ENCODE measurements around the gene PPP4R2. TPM values are rescaled to one million over a fixed set of nuclear protein-coding genes. Genes with fewer than 3 reads are reported as not detected.

PPP4R2 gene
- total and polyA plus RNA-seq, 2 of the 4 experiments (the other 2 are of a cell fraction): 13.5 to 31.4 TPM

DNA sequence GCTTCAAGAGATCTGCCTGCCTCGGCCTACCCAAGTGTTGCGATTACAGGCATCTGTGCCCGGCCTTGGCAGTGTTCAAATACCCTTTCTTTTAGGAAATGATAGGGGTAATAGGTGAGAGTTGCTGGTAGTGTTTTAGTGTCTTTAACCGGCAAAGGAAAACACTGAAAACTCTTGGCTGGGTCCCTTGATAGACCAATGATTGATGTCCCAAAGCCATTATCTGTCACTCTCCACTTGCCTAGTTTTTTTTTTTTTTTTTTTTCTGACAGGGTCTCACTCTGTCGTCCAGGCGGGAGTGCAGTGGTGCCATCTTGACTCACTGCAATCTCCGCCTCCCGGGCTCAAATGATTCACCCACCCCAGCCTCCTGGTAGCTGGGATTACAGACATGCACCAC is 84.5 kb downstream of the PPP4R2 start:
- Histone ChIP-seq H3K4me2 (ENCODE audit: low read depth, low read length) (no peak overlapping the region), H3K27ac (ENCODE audit: insufficient read depth, low read length) (no peak overlapping the region), H3K79me1 (ENCODE audit: low read depth in 1 of 2, low read length in 2 of 2) (no peaks in the 10 kb centered on the region), H3K14ac (replicated peaks; ENCODE audit: low read depth, low read length) (no peak overlapping the region), H3K4ac (ENCODE audit: low read depth, low read length) (no peak overlapping the region), H3K9ac (ENCODE audit: low read depth, low read length) (no peak overlapping the region), H3K9me3 (ENCODE audit: control insufficient read depth, insufficient read depth, low read length) (no peaks in the 10 kb centered on the region), H2AFZ (replicated peaks; ENCODE audit: low read length, poor library complexity) (no peak overlapping the region), H3K27me3 (ENCODE audit: control insufficient read depth, insufficient read depth, low read length) (no peaks in the 10 kb centered on the region), H3K56ac (ENCODE audit: extremely low read depth, insufficient read depth, low read length) (no peak overlapping the region), H4K91ac (ENCODE audit: insufficient read depth, low read depth, low read length) (no peak overlapping the region), H4K20me1 (ENCODE audit: insufficient read depth, low read length) (no peaks in the 10 kb centered on the region), H3K4me3 (ENCODE audit: insufficient read depth, low read depth, low read length) (no peak overlapping the region), H4K8ac (ENCODE audit: low read depth in 2 of 2, low read length in 2 of 2) (no peak overlapping the region), H4K5ac (ENCODE audit: low read depth, low read length) (no peak overlapping the region), H2AK5ac (ENCODE audit: low read depth, low read length) (no peak overlapping the region), H3K18ac (ENCODE audit: low read depth, low read length) (no peak overlapping the region), H2BK15ac (ENCODE audit: low read depth, low read length) (no peak overlapping the region), H2BK5ac (ENCODE audit: low read depth, low read length, poor library complexity, severe bottlenecking) (no peak overlapping the region), H2BK120ac (ENCODE audit: low read depth, low read length) (no peak overlapping the region), H3K23ac (ENCODE audit: low read depth, low read length) (no peak overlapping the region), H2AK9ac (replicated peaks; ENCODE audit: low read depth, low read length, poor library complexity) (no peak overlapping the region), H3K4me1 (ENCODE audit: control insufficient read depth, insufficient read depth, low read length) (no peaks in the 10 kb centered on the region; the same call in 1 of the 2 replicates), H3K9me1 (ENCODE audit: insufficient read depth, low read length) (no peaks in the 10 kb centered on the region), H3K36me3 (ENCODE audit: control insufficient read depth, insufficient read depth, low read length) (no peaks in the 10 kb centered on the region), H2BK20ac (ENCODE audit: low read depth, low read length) (no peak overlapping the region)
- no peak for DNase-seq
- no peak for ATAC-seq (ENCODE audit: low read depth)
- intact Hi-C loops (cut with micrococcal nuclease): loop anchor here (5.0 kb wide), 1 partner anchor 424 kb away; no protein-coding TSS in a partner anchor
- ChIA-PET POLR2A (ENCODE audit: unreplicated experiment) (interaction anchor here (0.6 kb wide), 2 partner anchors 206 to 271 kb away, joined by 3 to 4 read pairs; no protein-coding TSS in a partner anchor), CTCF (no interaction called here)
- dilution Hi-C loops (cut with HindIII; ENCODE audit: low sequenced_read_pairs, unreplicated experiment): no loop called here
- TF ChIP-seq MAZ (IDR thresholded peaks at IDR 0.05; ENCODE audit: borderline replicate concordance, low read depth, low read length): no peak
- no peak for TF ChIP-seq MAFK (IDR thresholded peaks at IDR 0.05; ENCODE audit: low read depth, low read length)
- TF ChIP-seq CTCF (conservative IDR thresholded peaks at IDR 0.05; ENCODE audit: low read depth, low read length): no peak
- TF ChIP-seq RCOR1 (IDR thresholded peaks at IDR 0.05; ENCODE audit: insufficient replicate concordance, low read length): no peak
- TF ChIP-seq FOS (IDR thresholded peaks at IDR 0.05; ENCODE audit: low read depth, low read length): no peak
- TF ChIP-seq MXI1 (IDR thresholded peaks at IDR 0.05; ENCODE audit: borderline replicate concordance, low read depth, low read length): no peak
- TF ChIP-seq RAD21 (IDR thresholded peaks at IDR 0.05; ENCODE audit: low read length): no peak
- no peak for TF ChIP-seq BHLHE40 (IDR thresholded peaks at IDR 0.05; ENCODE audit: low read depth, low read length)
- TF ChIP-seq CEBPB (IDR thresholded peaks at IDR 0.05; ENCODE audit: low read depth, low read length): no peak
- no peak for TF ChIP-seq ELK1 (IDR thresholded peaks at IDR 0.05; ENCODE audit: borderline replicate concordance, low read depth, low read length)
- TF ChIP-seq, protein P1, sequence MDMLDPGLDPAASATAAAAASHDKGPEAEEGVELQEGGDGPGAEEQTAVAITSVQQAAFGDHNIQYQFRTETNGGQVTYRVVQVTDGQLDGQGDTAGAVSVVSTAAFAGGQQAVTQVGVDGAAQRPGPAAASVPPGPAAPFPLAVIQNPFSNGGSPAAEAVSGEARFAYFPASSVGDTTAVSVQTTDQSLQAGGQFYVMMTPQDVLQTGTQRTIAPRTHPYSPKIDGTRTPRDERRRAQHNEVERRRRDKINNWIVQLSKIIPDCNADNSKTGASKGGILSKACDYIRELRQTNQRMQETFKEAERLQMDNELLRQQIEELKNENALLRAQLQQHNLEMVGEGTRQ (IDR thresholded peaks at IDR 0.05; ENCODE audit: low read depth, low read length): no peak
- no TSS peak for BruUV-seq (replicated peaks)
- WGBS, 2 experiments (ENCODE audit: extremely low coverage in 2 of 2, insufficient read length in 1 of 2): no CpG with 5 or more reads among the region's 8 CpGs
- in situ Hi-C loops (cut with MboI; ENCODE audit: low sequenced_read_pairs): loop anchor here (25.0 kb wide), 2 partner anchors 644 to 1194 kb away; partner anchors contain the start of gene RYBP
